Neural cell (in vitro differentiated cells): ENCODE data around the gene FRMD4A.

Experiments
- CTCF ChIP-seq: fragments of 450-650 bp; IDR thresholded peaks from 2 replicates; pipeline ENCODE4 v1.5.1; 2014; ENCODE audit warnings: antibody characterized with exemption, mild to moderate bottlenecking, moderate library complexity; ENCODE audit not compliant: poor library complexity, severe bottlenecking
- EP300 ChIP-seq: fragments of 450-650 bp; conservative IDR thresholded peaks from 2 replicates; pipeline ENCODE4 v1.6.1; 2014; ENCODE audit warnings: antibody characterized with exemption, mild to moderate bottlenecking, moderate library complexity; ENCODE audit not compliant: poor library complexity, severe bottlenecking
- EZH2 ChIP-seq: fragments of 200-600, 300-800 bp; shearing (Covaris generic), sonication (generic); IDR thresholded peaks from 2 replicates; pipeline ENCODE4 v1.6.1; 2014; ENCODE audit warnings: antibody characterized with exemption, low read length, borderline replicate concordance, mild to moderate bottlenecking; ENCODE audit not compliant: insufficient read depth, poor library complexity, severe bottlenecking
- MXI1 ChIP-seq: fragments of 450-650 bp; conservative IDR thresholded peaks from 2 replicates; pipeline ENCODE4 v1.6.1; 2014; ENCODE audit warnings: antibody characterized with exemption, mild to moderate bottlenecking; ENCODE audit not compliant: poor library complexity, severe bottlenecking
- POLR2AphosphoS5 ChIP-seq: IDR thresholded peaks from 2 replicates; pipeline ENCODE4 v1.6.1; 2012
- REST ChIP-seq: IDR thresholded peaks from 2 replicates; pipeline ENCODE4 v1.6.1; 2012; ENCODE audit warnings: borderline replicate concordance
- TAF1 ChIP-seq: IDR thresholded peaks from 2 replicates; pipeline ENCODE4 v1.6.1; 2012; ENCODE audit warnings: low read depth

- no peak for TF ChIP-seq EZH2
- no peak for TF ChIP-seq EP300
- no peak for TF ChIP-seq CTCF
- no peak for TF ChIP-seq POLR2AphosphoS5
- no peak for TF ChIP-seq MXI1
- TF ChIP-seq TAF1, result no peak
- TF ChIP-seq REST, result no peak
Observed at GRCh38 chr10:13672548-13672947, 658.2 kb downstream of the FRMD4A start.
